ENCODE results near the gene CNTNAP2.

GRCh38 chr7:146698995-146699610, 582.5 kb downstream of the CNTNAP2 start:
- TF ChIP-seq CTCF (IDR thresholded peaks at IDR 0.05), result no peak
- no peak for TF ChIP-seq POLR2A (IDR thresholded peaks at IDR 0.05)

Measured in tibial nerve (tissue), 3 donors.